Caki2 (cell line): ENCODE measurements around the gene MYMX. TPM values are rescaled to one million over a fixed set of nuclear protein-coding genes. Genes with fewer than 3 reads are reported as not detected.
"Not testable (repeated sequence)": the region's sequence is repeated elsewhere in the genome, so short reads cannot be mapped to it uniquely, and the experiment has no call there.

ENCODE experiments used
- DNase-seq: peaks from one replicate; pipeline ENCODE4 v3.0.0-alpha.2; 2015; ENCODE audit warnings: low read depth
- in situ Hi-C: cut with HindIII; loops from 2 replicates; pipeline ENCODE4 v1.10.0; 2016; ENCODE audit warnings: low sequenced_read_pairs, low pct_unique_long_range_greater_than_20kb, mixed read lengths
- total RNA-seq: library from RNA; depleted of rRNA; stranded (reverse); fragments of >200 nt; shearing (Covaris generic); gene quantifications from 2 replicates; pipeline ENCODE4 v1.2.3, GENCODE V29; 2014; ENCODE audit warnings: low replicate concordance

MYMX gene
- total RNA-seq, 1 experiment from 2014 or later, result not detected

DNA sequence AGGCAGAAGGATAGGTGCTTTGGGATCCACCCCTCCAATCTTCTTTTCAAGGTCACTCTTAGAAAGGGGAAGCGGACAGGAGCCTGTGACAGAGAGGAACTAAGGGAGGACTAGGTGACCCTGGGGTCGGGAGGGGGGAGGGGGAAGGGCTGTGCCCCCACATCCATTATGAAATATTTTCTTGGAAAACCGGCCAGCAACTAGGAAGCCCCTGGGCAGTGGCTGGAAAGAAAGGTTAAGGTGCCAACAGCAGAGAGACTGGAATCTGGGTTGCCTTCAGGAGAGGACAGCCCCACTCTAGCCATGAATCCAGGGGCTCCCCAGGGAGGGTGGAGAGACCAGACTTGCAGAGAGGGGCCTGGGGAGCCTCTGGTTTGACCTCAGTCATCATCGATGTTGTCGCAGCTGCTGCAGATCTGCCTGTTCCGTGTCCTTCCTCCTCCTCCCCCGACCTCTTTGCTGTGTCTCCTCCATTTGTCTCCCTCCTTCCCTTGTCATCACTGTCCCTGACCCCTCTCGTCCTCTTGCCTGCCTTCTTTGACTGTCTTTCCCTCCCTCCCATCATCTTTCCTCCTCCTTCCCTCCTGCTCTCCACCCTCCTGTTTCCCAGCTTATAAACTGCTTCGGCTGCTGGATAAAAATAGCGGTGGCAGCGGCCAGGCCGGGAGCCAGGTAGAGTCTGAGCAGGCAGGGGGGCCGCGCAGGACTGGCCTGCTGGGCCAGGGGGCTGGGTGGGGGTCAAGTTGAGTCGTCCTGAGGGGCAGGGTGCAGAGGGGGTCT, 9.8 kb downstream of the MYMX start:
- in situ Hi-C loops, result no loop called here
- no peak for DNase-seq

DNA sequence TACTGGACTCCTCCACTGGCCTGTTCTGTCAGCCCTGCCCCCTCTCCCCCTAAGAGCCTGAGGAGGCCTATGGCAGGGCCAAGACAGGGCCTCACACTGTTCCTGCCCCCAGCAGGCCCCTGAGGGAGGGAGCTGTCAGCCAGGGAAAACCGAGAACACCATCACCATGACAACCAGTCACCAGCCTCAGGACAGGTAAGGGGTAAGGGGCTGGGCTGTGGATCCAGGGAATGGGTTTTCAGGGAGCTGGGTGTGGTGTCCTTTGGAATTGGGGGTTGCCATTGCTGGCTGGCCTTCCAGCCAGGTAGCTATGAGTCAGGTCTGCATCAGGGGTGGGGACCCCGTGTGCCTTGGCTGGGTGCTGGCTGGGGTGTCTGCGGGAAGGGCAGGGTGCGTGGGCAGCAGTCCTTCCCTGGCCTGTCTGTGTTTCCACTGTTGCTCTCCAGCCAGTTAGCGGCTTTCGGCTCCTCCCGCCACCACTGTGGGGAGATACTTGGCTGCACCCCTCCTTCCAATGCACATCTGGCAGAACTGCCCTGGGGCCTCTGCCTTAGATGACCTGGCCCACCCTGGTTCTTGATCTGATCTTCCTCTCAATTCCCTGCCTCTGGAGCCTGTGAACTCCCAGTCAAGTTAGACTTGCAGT, 10.5 kb downstream of the MYMX start:
- in situ Hi-C loops, result no loop called here
- DNase-seq, result no peak

DNA sequence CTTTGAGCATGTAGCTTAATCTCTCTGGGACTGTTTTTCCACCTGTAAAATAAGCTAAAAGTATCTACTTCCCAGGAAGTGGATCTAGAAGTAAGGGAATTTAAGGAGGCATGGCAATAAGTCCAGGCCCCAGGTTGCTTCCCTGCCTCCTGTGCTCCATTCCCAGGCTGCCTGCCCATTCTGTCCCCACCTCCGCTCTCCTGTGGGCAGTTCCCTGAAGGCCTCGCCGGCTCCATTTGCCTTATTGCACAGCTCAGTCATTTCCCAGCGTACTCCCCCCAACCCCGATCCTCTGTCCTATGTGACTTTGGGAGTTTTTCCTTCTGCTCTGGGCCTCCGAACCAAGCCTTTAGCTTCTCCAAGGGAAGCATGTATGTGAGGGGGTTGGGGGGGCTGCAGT, 11.3 kb downstream of the MYMX start:
- DNase-seq, result no peak
- in situ Hi-C loops, result no loop called here

DNA sequence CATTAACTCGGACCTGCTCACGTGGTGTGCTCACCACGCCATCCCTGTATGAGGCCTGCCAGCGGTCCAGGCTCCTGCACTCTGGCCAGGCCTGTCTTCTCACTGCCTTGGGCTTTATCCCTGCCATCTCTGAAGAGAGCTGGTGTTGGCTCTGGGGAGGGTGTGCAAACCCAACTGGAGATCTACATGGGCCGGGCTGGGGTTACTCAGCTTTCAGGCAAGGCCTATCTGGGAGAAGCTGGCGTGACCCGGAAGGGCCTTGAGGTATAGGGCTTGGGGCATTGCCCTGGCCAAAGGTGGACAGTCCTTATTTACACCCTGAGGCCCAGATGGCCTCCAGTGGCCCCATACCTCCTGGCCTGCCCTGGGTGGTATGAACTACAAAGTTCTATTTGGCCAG, 11.7 kb downstream of the MYMX start:
- in situ Hi-C loops, result no loop called here
- DNase-seq, result no peak

DNA sequence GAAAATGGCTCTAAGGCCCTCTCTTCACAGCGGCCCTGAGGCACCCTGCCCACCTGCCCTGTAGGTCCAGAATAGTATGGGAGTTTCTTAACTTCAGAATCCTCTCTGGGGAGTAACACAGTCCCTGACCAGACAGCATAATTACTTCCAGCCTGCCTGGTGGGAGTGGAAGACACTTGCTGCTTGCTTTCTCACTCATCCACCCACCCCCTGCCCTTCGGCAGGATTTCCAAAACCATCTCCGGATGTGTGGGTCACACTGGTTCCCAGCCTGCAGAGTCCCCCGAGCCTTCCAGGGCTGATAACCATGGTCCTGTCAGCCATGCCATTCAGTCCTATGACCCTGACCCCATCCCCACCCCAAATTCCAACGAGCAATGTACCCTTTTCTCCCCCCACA, 12.1 kb downstream of the MYMX start:
- in situ Hi-C loops, result no loop called here
- DNase-seq, result no peak

DNA sequence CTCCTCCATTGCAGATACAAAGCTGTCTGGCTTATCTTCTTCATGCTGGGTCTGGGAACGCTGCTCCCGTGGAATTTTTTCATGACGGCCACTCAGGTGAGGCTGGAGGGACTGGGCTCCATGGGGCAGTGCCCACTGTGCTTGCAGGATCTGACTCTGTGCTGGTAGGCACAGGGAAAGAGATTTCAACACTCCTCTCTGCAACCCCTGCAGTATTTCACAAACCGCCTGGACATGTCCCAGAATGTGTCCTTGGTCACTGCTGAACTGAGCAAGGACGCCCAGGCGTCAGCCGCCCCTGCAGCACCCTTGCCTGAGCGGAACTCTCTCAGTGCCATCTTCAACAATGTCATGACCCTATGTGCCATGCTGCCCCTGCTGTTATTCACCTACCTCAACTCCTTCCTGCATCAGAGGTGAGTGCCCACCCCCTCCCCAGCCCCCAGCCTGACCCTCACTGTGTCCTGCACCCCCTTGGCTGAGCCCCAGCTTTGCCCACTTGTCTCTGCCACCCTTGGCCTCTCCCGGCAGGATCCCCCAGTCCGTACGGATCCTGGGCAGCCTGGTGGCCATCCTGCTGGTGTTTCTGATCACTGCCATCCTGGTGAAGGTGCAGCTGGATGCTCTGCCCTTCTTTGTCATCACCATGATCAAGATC, 12.8 kb downstream of the MYMX start:
- no peak for DNase-seq
- in situ Hi-C loops, result no loop called here

DNA sequence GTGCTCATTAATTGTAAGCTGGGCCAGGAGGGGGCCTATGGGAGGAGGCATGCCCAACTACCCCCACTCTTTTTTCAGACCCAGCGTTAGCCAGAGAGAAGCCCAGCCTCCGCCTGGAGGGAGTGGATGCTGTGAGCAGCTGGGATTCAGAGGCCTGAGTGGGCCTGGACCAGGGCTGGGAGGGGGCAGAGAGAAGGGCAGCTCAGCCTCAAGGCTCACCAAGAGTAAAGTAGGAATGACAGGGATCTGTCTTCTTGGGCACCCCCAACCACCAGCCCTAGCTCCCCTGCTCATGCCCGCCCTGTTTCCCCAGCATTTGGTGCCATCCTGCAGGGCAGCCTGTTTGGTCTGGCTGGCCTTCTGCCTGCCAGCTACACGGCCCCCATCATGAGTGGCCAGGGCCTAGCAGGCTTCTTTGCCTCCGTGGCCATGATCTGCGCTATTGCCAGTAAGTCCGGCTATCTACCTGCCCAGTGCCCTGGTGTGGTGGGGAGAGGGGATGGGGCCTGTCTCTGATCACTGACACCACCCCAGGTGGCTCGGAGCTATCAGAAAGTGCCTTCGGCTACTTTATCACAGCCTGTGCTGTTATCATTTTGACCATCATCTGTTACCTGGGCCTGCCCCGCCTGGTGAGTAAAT, 13.4 kb downstream of the MYMX start:
- DNase-seq, result no peak
- in situ Hi-C loops, result no loop called here

DNA sequence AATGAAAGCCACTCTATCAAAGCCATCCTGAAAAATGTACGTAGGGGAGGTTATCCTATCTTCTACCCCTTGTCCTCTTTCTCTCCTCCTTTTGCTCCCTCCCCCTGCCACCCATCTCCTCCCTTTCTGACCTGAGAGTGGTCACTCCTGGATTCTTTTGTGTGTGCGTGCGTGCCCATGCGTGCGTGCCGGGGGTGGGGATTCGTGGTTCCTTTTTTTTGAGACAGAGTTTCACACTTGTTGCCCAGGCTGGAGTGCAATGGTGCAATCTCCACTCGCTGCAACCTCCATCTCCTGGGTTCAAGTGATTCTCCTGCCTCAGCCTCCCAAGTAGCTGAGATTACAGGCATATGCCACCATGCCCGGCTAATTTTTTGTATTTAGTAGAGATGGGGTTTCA, 14.7 kb downstream of the MYMX start:
- in situ Hi-C loops, DNase-seq: not testable (repeated sequence)

DNA sequence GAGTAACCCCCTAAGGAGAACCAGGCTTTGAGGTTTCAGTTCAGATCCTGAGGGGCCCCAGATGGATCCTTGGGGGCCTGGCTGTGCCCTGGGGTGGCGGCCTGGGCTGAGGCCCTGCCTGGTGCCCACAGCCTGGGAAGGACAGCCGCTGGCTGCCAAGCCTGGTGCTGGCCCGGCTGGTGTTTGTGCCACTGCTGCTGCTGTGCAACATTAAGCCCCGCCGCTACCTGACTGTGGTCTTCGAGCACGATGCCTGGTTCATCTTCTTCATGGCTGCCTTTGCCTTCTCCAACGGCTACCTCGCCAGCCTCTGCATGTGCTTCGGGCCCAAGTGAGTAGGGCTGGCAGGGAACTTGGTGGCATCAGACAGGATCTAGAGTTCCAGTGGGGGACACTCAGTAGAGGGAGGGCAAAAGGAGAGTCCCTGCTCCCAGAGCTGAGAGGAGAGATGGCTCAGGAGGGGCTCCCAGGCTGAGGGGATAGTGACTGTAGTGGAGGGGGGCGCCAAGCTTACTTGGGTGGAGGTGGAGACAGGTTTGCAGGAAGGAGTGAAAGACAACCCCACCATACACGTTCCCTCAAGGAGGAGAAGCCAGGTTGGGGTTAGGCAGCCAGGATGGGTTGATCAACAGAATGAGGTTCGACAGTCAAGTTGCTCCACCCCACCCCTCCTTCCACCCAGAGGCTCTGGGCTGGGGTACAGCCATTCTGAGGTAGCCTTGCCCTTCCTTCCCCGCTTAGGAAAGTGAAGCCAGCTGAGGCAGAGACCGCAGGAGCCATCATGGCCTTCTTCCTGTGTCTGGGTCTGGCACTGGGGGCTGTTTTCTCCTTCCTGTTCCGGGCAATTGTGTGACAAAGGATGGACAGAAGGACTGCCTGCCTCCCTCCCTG, 16.2 kb downstream of the MYMX start:
- DNase-seq, result no peak
- in situ Hi-C loops, result no loop called here

DNA sequence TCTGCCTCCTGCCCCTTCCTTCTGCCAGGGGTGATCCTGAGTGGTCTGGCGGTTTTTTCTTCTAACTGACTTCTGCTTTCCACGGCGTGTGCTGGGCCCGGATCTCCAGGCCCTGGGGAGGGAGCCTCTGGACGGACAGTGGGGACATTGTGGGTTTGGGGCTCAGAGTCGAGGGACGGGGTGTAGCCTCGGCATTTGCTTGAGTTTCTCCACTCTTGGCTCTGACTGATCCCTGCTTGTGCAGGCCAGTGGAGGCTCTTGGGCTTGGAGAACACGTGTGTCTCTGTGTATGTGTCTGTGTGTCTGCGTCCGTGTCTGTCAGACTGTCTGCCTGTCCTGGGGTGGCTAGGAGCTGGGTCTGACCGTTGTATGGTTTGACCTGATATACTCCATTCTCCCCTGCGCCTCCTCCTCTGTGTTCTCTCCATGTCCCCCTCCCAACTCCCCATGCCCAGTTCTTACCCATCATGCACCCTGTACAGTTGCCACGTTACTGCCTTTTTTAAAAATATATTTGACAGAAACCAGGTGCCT, 16.9 kb downstream of the MYMX start:
- DNase-seq, result no peak
- in situ Hi-C loops, result no loop called here

DNA sequence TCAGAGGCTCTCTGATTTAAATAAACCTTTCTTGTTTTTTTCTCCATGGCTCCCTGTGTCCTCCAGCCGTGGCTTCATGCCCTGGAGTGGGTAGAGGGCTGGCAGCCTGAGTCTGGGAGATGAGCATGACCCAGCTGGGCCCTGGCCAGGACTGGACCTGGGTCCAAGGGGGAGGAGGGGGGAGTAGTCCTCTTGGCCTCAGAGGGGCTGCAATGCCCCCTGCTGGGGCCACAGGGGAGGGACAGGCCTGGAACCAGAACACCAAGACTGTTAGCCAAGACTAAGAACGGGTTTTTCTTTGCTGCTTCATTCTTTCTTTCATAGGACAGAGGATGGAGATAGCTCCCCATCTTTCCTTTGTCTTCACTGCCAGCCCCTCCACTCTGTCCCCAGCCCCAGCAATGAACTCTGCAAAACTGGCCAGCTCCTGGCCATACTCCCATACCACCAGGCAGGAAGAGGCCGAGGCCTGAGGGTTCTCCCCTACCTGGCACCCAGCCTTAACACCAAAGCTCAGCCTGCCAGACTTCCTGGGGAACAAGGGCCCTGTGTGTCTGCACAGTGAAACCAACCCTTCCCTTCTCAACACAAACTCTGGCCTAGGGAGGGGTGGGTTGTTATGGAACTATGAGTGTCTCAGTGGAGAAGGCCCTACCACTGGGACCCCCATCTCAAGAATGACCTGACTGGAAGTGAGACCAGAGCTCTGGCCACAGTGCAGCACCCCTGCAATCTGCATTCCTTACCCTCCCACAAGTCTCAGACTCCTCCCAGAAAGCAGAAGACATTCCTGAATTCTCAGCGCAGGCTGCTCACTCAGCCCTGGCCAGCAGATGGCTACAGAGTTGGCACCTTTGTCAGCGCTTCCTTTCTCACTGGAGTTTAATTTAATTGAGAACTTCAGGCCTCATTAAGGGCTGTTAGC, 17.6 kb downstream of the MYMX start:
- peak; percentile 80 for DNase-seq
- in situ Hi-C loops, result no loop called here

DNA sequence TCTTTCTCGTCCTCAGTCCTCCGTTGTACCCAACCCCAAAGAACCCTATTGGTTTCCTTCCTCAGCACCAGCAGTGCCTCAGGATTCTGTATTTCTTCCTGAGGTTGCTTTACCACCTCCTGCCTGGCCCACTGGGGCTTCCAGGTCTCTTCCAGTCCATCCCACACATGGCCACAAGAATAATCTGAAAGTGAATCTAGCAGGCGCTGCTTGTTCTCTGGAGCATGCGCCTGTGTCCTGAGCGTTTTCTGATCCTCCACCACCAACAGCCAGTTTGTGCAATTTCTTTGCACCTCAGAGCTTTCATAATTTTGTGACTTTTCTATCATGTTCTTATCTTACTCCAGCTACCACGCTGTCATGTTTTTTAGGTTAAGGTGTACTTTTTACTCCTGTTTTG, 18.5 kb downstream of the MYMX start:
- in situ Hi-C loops, result no loop called here
- no peak for DNase-seq

DNA sequence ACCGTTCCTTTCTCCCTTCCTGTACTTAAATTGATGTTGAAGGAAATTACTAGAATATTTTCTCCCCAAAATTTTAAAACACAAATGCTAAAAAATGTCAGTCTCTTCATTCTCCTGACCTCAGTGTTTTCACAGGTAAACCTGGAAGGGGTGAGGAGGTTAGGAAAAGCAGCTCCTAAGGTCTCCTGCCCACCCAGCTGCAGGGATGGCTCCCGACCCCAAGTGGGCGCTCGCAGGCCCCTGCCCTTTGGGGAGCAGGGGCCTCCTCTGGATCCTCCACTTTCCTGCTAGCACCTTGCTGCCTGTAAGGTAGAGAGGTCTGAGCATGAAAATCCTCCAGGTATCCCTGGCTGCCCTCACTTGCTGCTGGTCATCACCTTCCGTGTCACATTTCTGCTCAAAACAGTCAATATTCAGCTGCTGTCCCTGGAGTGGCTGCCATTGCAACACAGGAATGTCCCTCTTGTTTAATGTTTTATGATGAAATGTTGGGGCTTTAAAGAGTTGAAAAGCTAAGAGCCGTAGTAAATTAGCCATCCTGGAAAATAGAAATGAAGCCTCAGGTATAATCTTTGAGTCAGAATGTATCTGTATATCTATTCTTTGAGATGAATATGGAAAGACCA, 19.3 kb downstream of the MYMX start:
- DNase-seq, result no peak
- in situ Hi-C loops, result no loop called here

DNA sequence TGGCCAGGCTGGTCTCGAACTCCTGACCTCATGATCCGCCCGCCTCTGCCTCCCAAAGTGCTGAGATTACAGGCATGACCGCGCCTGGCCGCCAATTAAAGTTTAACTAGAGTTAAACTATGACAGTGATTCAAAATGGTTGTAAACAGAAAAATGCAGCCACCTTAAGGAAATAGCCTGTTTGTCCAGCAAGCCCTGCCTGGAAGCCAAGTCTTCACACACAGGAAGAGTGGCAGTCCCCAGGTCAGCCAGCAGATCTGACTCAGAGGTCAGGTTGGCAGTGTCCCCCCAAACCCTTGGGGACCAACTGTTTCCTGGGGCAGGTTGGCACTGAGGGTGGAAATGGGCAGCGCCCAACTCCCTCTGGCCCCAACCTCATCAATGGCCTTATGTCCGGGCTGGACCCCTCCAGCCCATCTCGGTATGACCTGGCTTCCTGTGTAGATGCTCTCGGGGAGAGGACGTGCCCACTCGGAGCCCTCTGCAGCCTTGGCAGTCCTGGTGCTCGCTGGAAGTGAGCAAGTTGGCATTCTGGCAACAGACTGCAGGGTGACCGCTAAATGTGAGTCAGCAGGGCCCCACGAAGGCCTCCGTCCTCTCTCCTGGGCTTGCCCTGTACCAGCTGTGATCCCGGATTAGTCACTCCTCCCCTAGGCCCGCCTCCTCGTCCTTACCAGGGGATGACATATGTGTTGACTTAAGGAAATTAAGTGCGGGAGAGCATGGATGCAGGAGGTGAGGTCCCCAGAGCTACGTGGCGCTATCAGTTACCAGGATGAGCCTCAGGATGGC, 20.5 kb downstream of the MYMX start:
- in situ Hi-C loops, result no loop called here

DNA sequence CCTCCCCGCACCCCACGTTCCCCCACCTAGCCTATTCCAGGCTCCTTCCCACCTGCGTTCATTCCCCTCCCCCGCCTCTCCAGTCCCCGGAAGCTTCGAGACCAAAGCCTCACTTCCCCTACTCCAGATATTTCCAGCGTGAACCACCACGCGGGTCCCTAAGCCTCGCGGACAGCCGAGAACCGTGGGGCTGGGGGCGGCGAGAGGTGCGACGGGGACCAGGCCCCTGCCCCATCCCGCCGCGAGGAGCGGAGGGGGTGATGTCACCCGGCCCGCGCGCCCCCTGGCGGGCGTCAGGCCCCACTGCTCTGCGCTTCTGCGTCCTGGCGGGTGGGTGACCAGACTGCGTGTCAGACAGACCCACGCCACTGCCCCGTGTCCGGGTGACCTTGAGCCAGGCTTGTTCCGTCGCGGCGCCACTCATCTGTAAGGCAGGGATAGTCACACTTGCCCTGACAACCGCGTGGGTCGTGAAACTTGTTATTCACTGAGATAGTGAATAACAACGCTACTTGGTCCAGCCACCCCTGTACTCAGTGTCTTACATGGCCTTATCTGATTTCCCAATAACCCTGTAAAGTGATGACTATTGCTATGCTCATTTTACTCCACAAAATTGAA, 21.2 kb downstream of the MYMX start:
- peak; percentile 81 for DNase-seq
- in situ Hi-C loops, result no loop called here

More for the DNA sequence above, 20.5 kb downstream of the MYMX start:
- DNase-seq, result peak; percentile 99
